ENCODE data around the gene SEZ6L. TPM values are rescaled to one million over a fixed set of nuclear protein-coding genes. Genes with fewer than 3 reads are reported as not detected.

The SEZ6L gene
- total and polyA plus RNA-seq, 9 donors, result 0.10 to 0.32 (median 0.15) TPM; not detected in 3

GRCh38 chr22:26202280-26202924 is 33.1 kb downstream of the SEZ6L start:
- no peak for TF ChIP-seq POLR2A (IDR thresholded peaks at IDR 0.05)
- TF ChIP-seq, protein P1, sequence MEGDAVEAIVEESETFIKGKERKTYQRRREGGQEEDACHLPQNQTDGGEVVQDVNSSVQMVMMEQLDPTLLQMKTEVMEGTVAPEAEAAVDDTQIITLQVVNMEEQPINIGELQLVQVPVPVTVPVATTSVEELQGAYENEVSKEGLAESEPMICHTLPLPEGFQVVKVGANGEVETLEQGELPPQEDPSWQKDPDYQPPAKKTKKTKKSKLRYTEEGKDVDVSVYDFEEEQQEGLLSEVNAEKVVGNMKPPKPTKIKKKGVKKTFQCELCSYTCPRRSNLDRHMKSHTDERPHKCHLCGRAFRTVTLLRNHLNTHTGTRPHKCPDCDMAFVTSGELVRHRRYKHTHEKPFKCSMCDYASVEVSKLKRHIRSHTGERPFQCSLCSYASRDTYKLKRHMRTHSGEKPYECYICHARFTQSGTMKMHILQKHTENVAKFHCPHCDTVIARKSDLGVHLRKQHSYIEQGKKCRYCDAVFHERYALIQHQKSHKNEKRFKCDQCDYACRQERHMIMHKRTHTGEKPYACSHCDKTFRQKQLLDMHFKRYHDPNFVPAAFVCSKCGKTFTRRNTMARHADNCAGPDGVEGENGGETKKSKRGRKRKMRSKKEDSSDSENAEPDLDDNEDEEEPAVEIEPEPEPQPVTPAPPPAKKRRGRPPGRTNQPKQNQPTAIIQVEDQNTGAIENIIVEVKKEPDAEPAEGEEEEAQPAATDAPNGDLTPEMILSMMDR (IDR thresholded peaks at IDR 0.05), result no peak
- no peak for TF ChIP-seq EP300 (IDR thresholded peaks at IDR 0.05)
- no peaks in the 10 kb centered on the region for H3K4me1 ChIP-seq (ENCODE audit: insufficient read depth)
- no peaks in the 10 kb centered on the region for H3K9me3 ChIP-seq
- H3K27ac ChIP-seq, result no peak overlapping the region
- no peaks in the 10 kb centered on the region for H3K27me3 ChIP-seq
- 5 to 15% (median 11%) methylated on average over 5 of the region's 5 CpGs for WGBS, 3 donors
- no peak overlapping the region for H3K4me3 ChIP-seq
- intact Hi-C loops (cut with DNase I), result no loop called here
- no peak for DNase-seq
- no peaks in the 10 kb centered on the region for H3K36me3 ChIP-seq

- intact Hi-C loops (cut with DNase I), result no loop called here
- H3K36me3 ChIP-seq, result no peaks in the 10 kb centered on the region
- no peak for TF ChIP-seq EP300 (IDR thresholded peaks at IDR 0.05)
Observed at GRCh38 chr22:26205494-26205893, 36.2 kb downstream of the SEZ6L start.

DNA sequence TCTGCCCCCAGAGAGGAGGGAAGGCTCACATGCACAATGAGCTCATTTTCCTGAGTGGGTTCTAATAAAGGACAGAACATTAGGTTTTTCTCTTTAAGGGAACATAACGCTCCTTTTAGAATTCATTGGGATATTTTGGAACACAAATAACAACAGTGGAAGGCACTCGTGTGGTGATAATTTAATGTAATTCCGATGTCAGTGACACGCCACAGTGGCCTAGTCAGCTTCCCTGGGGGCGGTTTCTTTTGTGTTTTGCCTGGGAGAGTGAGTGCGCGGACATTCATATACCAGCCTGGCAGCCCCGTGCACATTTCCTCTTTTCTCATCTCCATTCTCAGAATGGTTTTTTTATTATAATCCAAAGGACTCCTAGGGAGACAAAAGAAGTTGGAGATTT is 41.1 kb downstream of the SEZ6L start:
- Histone ChIP-seq H3K27me3 (no peaks in the 10 kb centered on the region), H3K27ac (no peak overlapping the region), H3K36me3 (no peaks in the 10 kb centered on the region), H3K9me3 (no peaks in the 10 kb centered on the region), H3K4me1 (ENCODE audit: insufficient read depth) (no peaks in the 10 kb centered on the region), H3K4me3 (no peak overlapping the region)
- WGBS, 3 donors, result 75 to 82% (median 79%) methylated on average over 8 of the region's 8 CpGs
- DNase-seq, result no peak
- TF ChIP-seq EP300 (IDR thresholded peaks at IDR 0.05), result no peak
- TF ChIP-seq, protein P1 (IDR thresholded peaks at IDR 0.05), result no peak
- TF ChIP-seq POLR2A (IDR thresholded peaks at IDR 0.05), result no peak
- intact Hi-C loops (cut with DNase I), result no loop called here

More at GRCh38 chr22:26205494-26205893, 36.2 kb downstream of the SEZ6L start:
- Histone ChIP-seq H3K4me3 (no peak overlapping the region), H3K27me3 (no peaks in the 10 kb centered on the region), H3K27ac (no peak overlapping the region), H3K9me3 (no peaks in the 10 kb centered on the region), H3K4me1 (ENCODE audit: insufficient read depth) (no peaks in the 10 kb centered on the region)
- DNase-seq, result no peak
- 77 to 84% (median 78%) methylated on average over 4 of the region's 4 CpGs for WGBS, 3 donors

DNA sequence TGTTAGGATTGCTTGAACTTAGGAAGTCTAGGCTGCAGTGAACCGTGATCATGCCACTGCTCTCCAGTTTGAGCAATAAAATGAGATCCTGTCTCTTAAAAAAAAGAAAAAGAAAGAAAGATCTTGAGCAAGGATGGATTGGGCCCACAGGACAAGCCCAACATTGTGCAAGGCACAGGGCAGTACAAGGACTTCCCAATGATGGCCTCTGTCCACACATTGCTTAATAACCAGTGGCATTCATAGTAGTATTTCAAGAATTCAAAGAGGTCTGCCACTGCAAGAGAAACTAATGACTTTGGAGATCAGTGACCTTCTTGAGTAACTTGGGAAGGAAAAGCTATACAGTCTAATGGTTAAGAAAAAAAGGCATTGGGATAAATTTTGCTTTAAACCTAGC is 44.6 kb downstream of the SEZ6L start:
- intact Hi-C loops (cut with DNase I), result no loop called here
- H3K27ac ChIP-seq, result no peak overlapping the region
- DNase-seq, result no peak
- H3K4me3 ChIP-seq, result no peak overlapping the region
- no peaks in the 10 kb centered on the region for H3K27me3 ChIP-seq
- no peak for TF ChIP-seq POLR2A (IDR thresholded peaks at IDR 0.05)
- TF ChIP-seq, protein P1 (IDR thresholded peaks at IDR 0.05), result no peak
- TF ChIP-seq EP300 (IDR thresholded peaks at IDR 0.05), result no peak
- WGBS, 3 donors, result 55 to 62% (median 61%) methylated on average over 1 of the region's 1 CpG
- no peaks in the 10 kb centered on the region for H3K9me3 ChIP-seq
- no peaks in the 10 kb centered on the region for H3K4me1 ChIP-seq (ENCODE audit: insufficient read depth)
- no peaks in the 10 kb centered on the region for H3K36me3 ChIP-seq

- Histone ChIP-seq H3K9me3 (no peaks in the 10 kb centered on the region), H3K4me1 (ENCODE audit: insufficient read depth) (no peaks in the 10 kb centered on the region), H3K36me3 (no peaks in the 10 kb centered on the region), H3K4me3 (no peak overlapping the region), H3K27me3 (no peaks in the 10 kb centered on the region), H3K27ac (no peak overlapping the region)
- intact Hi-C loops (cut with DNase I), result no loop called here
- TF ChIP-seq POLR2A (IDR thresholded peaks at IDR 0.05), result no peak
- TF ChIP-seq EP300 (IDR thresholded peaks at IDR 0.05), result no peak
- TF ChIP-seq, protein P1 (IDR thresholded peaks at IDR 0.05), result no peak
- no peak for DNase-seq
- 73 to 82% (median 80%) methylated on average over 4 of the region's 4 CpGs for WGBS, 3 donors
Observed at GRCh38 chr22:26214466-26214865, 45.2 kb downstream of the SEZ6L start.

All from ovary (tissue), 9 donors.